H1 (cell line): ENCODE data around the gene MTO1. TPM values are rescaled to one million over a fixed set of nuclear protein-coding genes. Genes with fewer than 3 reads are reported as not detected.

Experiments used
- polyA plus RNA-seq, 7 experiments: library from polyadenylated mRNA; depleted of rRNA in 3 of 7; stranded (reverse) in 5 of 7; unstranded in 2 of 7; fragments of >200 nt in 5 of 7; fragments of 200-250 nt in 2 of 7; gene quantifications; 1 replicate in 5 of 7; 2 replicates in 1 of 7; 4 replicates in 1 of 7; pipeline versions ENCODE4 v1.2.1 to v1.2.3, GENCODE V29; 2011 to 2013; ENCODE audit warnings: missing spikeins in 2 of 7, mixed read lengths in 2 of 7
- small RNA-seq: library from polyadenylated mRNA; stranded (forward); fragments of <200 nt; extraction: miRNeasy Mini kit (QIAGEN cat#:217004); gene quantifications from one replicate; pipeline ENCODE3, GENCODE V24; 2013; ENCODE audit not compliant: insufficient read depth
- total RNA-seq: library from RNA; stranded (reverse); fragmentation: NEBNext Ultra II Directional; extraction: Animal tissue kit (Norgen Biotek cat#: 25700); gene quantifications from 2 replicates; pipeline ENCODE4 v1.2.1, GENCODE V29; 2021

The MTO1 gene
- total and polyA plus RNA-seq, 2 of the 8 experiments (the other 6 are each of a cell fraction or from before 2014, with no cell fraction given) = 20.9 to 31.6 TPM

Small RNAs within 50 kb of the gene (small RNA-seq; reads per million reads assigned to genes)
- gene AL603910.2 (not detected), gene RN7SL827P (not detected), gene RNU6-975P (not detected)

Other genes with a start within 250 kb of the MTO1 start
- gene KHDC1L, start 236.2 kb upstream of the MTO1 start, total RNA-seq = not detected in 2 replicates
- 0.14 TPM in 1 of 2 replicates, not detected in the other for gene KHDC1L, start 236.2 kb upstream of the MTO1 start, polyA plus RNA-seq (2011; rRNA removed)
- 4.3 and 4.6 TPM in 2 replicates for gene KHDC1, start 198.5 kb upstream of the MTO1 start, total RNA-seq
- 7.3 and 9.4 TPM in 2 replicates for gene KHDC1, start 198.5 kb upstream of the MTO1 start, polyA plus RNA-seq (2011; rRNA removed)
- gene DPPA5, start 107.5 kb upstream of the MTO1 start, total RNA-seq = 1.5 and 2.0 TPM in 2 replicates
- 2.9 and 6.6 TPM in 2 replicates for gene DPPA5, start 107.5 kb upstream of the MTO1 start, polyA plus RNA-seq (2011; rRNA removed)
- 0.42 TPM in 1 of 2 replicates, not detected in the other for gene KHDC3L, start 99.1 kb upstream of the MTO1 start, total RNA-seq
- gene KHDC3L, start 99.1 kb upstream of the MTO1 start, polyA plus RNA-seq (2011; rRNA removed) = 0.11 TPM in 1 of 2 replicates, not detected in the other
- 0.41 TPM in 1 of 2 replicates, not detected in the other for gene OOEP, start 91.8 kb upstream of the MTO1 start, total RNA-seq
- gene OOEP, start 91.8 kb upstream of the MTO1 start, polyA plus RNA-seq (2011; rRNA removed) = 0.20 and 0.55 TPM in 2 replicates
- not detected in 2 replicates for gene DDX43, start 66.9 kb upstream of the MTO1 start, total RNA-seq
- gene DDX43, start 66.9 kb upstream of the MTO1 start, polyA plus RNA-seq (2011; rRNA removed) = 0.05 TPM in 2 replicates
- 6.3 and 6.7 TPM in 2 replicates for gene CGAS, start 9.4 kb upstream of the MTO1 start, total RNA-seq
- 1.9 and 2.1 TPM in 2 replicates for gene CGAS, start 9.4 kb upstream of the MTO1 start, polyA plus RNA-seq (2011; rRNA removed)
- gene EEF1A1, start 59.3 kb downstream of the MTO1 start, total RNA-seq = 13,468 and 13,823 TPM in 2 replicates
- gene EEF1A1, start 59.3 kb downstream of the MTO1 start, polyA plus RNA-seq (2011; rRNA removed) = 10,552 and 13,927 TPM in 2 replicates
- gene SLC17A5, start 192.3 kb downstream of the MTO1 start, total RNA-seq = 11.9 and 14.2 TPM in 2 replicates
- 6.5 and 11.0 TPM in 2 replicates for gene SLC17A5, start 192.3 kb downstream of the MTO1 start, polyA plus RNA-seq (2011; rRNA removed)
- 4.9 and 5.3 TPM in 2 replicates for gene CD109, start 234.5 kb downstream of the MTO1 start, total RNA-seq
- gene CD109, start 234.5 kb downstream of the MTO1 start, polyA plus RNA-seq (2011; rRNA removed) = 0.94 and 1.4 TPM in 2 replicates